UCSD-AML1 (cell line): ENCODE results near the gene RAVER1.

Experiments used
- DNase-seq: peaks from one replicate; lab custom pipeline; 2025; ENCODE audit not compliant: unreplicated experiment; lab: John Stamatoyannopoulos, UW

Gene RAVER1

DNA sequence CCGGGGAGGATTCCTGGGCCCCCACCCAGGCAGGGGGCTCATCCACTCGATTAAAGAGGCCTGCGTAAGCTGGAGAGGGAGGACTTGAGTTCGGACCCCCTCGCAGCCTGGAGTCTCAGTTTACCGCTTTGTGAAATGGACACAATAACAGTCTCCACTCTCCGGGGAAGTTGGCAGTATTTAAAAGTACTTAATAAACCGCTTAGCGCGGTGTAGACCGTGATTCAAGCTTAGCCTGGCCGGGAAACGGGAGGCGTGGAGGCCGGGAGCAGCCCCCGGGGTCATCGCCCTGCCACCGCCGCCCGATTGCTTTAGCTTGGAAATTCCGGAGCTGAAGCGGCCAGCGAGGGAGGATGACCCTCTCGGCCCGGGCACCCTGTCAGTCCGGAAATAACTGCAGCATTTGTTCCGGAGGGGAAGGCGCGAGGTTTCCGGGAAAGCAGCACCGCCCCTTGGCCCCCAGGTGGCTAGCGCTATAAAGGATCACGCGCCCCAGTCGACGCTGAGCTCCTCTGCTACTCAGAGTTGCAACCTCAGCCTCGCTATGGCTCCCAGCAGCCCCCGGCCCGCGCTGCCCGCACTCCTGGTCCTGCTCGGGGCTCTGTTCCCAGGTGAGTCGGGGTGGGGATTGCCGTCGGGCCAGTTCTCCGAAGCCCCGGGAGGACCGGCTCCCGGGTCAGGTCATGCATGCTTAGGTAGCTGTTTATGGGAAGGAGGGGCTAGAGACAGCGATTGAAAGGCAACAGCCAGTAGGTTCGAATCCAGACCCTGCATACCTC is 62.5 kb downstream of the RAVER1 start, which contains the start of gene ICAM1:
ICAM1 (plus strand) TSS at position 505 of the 779 bp plus-strand sequence; CDS start at position 545, 40 bp downstream.
- DNase-seq = peak; percentile 86

- peak; percentile 90 for DNase-seq
Measured at GRCh38 chr19:10270180-10270615, 63.1 kb downstream of the RAVER1 start.

DNA sequence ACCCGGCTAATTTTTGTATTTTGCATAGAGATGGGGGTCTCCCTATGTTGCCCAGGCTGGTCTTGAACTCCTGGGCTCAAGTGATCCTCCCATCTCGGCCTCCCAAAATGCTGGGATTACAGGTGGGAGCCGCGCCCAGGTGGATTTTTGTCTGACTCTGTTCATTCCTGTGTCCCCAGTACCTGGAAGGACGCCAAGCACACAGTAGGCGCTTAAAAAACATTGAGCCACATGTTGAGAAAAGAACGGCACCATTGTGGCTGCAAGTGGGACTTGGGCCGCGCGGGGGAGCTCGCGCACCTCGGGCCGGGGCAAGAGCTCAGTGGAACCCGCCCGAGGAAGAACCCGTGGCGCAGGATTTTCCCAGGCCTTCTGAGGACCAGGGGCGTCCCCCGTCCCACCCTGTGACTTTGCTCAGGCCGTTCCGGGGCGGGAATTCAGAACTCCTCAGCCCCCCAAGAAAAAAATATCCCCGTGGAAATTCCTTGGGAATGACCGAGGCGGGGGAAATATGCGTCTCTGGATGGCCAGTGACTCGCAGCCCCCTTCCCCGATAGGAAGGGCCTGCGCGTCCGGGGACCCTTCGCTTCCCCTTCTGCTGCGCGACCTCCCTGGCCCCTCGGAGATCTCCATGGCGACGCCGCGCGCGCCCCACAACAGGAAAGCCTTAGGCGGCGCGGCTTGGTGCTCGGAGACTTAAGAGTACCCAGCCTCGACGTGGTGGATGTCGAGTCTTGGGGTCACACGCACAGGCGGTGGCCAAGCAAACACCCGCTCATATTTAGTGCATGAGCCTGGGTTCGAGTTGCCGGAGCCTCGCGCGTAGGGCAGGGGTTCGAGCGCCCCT is 63.8 kb downstream of the RAVER1 start:
- DNase-seq = peak; percentile 85

DNA sequence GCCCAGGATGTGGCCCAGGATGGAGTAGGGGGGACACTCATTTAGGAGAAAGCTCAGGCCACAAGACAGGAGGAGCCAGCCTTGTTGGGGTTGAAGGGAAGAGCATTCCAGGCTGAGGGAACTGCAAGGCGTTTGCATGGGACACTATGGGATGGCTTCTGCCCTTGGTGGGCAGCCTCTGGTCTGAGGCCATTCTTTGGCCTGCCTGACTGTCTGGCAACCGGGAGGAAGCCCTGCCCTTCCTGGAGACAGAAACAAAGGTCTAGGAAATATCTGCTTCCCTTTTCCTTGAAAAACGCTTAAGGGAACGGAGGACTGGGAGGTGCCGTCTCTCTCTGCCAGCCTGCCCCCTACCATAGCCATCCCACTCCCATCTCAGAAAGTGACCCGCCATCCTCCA is 65.3 kb downstream of the RAVER1 start:
- DNase-seq = peak; percentile 31

- no peak for DNase-seq
Measured at GRCh38 chr19:10266706-10267105, 66.6 kb downstream of the RAVER1 start.
